ACHN (cell line): ENCODE data around the gene CD300H.
"Not testable (repeated sequence)": the region's sequence is repeated elsewhere in the genome, so short reads cannot be mapped to it uniquely, and the experiment has no call there.

Experiments used
- DNase-seq: peaks from one replicate; pipeline ENCODE4 v3.0.0-alpha.2; 2015
- in situ Hi-C: cut with HindIII; loops from 2 replicates; pipeline ENCODE4 v1.10.0; 2017; ENCODE audit warnings: low sequenced_read_pairs, low pct_ligation_motif_present, low pct_unique_long_range_greater_than_20kb

The CD300H gene

DNA sequence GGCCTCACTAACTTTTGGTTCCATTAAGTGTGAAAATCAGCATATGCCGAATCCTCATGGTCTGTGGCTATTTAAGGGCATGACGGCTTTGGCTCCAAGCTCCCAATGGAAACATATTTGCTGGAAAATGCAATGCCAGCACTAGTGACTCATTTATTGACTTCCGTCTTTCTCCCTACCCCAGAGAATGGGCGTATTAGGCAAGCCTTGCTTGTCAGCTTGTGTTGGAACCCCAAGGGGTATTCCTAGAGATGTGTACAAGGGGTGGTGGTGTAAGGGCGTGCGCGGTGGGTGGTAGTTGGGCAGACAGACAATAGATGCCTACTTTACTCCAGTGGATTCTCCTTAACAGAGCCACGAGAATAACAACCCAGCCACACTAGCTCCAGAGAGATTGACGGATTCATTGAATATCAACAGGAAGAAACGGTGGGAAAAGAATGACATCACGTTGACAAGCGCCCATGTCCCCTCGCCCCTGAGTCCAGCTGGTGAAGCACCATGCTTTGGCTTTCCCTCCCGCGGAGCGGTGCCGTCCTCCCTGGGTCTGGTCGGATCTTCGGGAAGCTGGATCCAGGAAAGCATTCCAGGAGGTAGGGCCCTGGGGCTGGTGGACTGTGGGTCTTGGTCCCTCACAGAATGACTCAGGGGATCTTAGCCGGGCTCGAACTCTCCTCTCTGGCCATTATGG is 46.4 kb downstream of the CD300H start:
- DNase-seq: no peak
- in situ Hi-C loops: no loop called here

DNA sequence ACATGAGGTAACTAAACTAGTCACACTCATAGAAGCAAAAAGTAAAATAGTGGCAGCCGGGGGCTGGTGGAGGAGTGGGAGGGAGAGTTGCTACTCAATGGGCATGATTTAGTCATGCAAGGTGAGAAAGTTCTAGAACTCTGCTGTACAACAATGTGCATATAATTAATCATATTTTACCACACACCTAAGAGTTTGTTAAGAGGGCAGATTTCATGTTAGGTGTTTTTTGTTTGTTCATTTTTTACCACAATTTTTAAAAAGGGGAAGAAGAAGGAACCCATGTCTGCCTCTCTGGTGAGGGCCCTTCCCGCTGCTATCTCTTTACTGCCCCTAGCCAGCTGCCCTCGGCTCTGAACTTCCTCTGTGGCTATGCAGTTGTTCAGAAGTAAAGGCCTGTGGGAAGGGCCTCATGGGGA is 47.3 kb downstream of the CD300H start:
- DNase-seq: no peak
- in situ Hi-C loops: no loop called here

GRCh38 chr17:74518413-74518981 is 48.8 kb downstream of the CD300H start:
- in situ Hi-C loops: not testable (repeated sequence)

GRCh38 chr17:74516561-74517328 is 50.6 kb downstream of the CD300H start:
- in situ Hi-C loops: no loop called here

More at GRCh38 chr17:74518413-74518981, 48.8 kb downstream of the CD300H start:
- DNase-seq: not testable (repeated sequence)

GRCh38 chr17:74515941-74516340 is 51.4 kb downstream of the CD300H start:
- no peak for DNase-seq
- in situ Hi-C loops: no loop called here

More at GRCh38 chr17:74516561-74517328, 50.6 kb downstream of the CD300H start:
- no peak for DNase-seq

DNA sequence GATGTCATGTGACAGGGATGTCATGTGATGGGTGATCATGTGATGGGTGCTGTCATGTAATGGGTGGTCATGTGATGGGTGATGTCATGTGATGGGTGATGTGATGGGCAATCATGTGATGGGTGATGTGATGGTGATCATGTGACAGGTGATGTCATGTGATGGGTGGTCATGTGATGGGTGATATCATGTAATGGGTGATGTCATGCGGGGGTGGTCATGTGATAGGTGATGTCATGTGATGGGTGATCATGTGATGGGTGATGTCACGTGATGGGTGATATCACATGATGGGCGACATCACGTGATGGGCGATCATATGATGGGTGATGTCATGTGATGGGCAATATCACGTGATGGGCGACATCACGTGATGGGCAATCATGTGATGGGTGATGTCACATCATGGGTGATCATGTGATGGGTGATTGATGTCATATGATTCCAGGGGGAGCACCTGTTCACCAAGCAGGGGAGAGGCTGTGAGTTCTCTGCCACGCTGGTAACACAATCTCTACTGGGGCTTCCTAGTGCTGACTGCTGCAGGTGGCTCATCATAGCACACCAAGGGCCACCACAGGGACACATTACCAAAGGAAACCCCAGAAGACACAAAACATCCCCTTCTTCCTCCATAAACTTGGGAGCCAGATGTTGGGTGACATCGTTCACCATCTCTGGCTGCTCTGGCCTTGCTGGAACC is 52.5 kb downstream of the CD300H start:
- DNase-seq: no peak
- in situ Hi-C loops: no loop called here

DNA sequence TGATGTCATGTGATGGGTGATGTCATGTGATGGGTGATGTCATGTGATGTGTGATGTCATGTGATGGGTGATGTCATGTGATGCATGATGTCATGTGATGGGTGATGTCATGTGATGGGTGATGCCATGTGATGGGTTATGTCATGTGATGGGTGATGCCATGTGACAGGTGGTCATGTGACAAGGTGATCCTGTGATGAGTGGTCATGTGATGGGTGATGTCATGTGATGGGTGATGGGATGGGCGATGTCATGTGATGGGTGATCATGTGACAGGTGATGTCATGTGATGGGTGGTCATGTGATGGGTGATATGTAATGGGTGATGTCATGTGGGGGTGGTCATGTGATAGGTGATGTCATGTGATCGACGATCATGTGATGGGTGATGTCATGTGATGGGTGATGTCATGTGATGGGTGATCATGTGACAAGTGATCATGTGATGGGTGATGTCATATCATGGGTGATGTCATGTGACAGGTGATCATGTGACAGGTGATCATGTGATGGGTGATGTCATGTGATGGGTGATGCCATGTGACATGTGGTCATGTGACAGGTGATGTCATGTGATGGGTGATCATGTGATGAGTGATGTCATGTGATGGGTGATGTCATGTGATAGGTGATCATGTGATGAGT is 53.2 kb downstream of the CD300H start:
- in situ Hi-C loops: no loop called here
- peak; percentile 56 for DNase-seq

GRCh38 chr17:74512624-74513091 is 54.7 kb downstream of the CD300H start:
- DNase-seq: peak; percentile 87
- in situ Hi-C loops: no loop called here

- DNase-seq: peak; percentile 19
- in situ Hi-C loops: no loop called here
These were observed 55.3 kb downstream of the CD300H start for GRCh38 chr17:74512036-74512435.
